ENCODE measurements around the gene ING3. TPM values are rescaled to one million over a fixed set of nuclear protein-coding genes. Genes with fewer than 3 reads are reported as not detected.

ING3 gene
- total and polyA plus RNA-seq, 2 of the 13 experiments (the other 11 are each of a cell fraction or from before 2014, with no cell fraction given): 6.9 to 12.8 TPM

- Histone ChIP-seq H3K9me3 (ENCODE audit: low read length) (no peaks in the 10 kb centered on the region), H3K4me2 (ENCODE audit: low read depth, low read length) (no peak overlapping the region), H3K4me3 (replicated peaks in 1 of 3; ENCODE audit: insufficient read depth in 1 of 3, low read depth in 2 of 3, low read length in 3 of 3) (no peak overlapping the region), H4K20me1 (ENCODE audit: insufficient read depth, low read length) (no peaks in the 10 kb centered on the region), H2AFZ (ENCODE audit: low read length) (no peak overlapping the region), H3K9ac (ENCODE audit: insufficient read depth, low read depth, low read length) (no peak overlapping the region), H3K4me1 (ENCODE audit: insufficient read depth, low read length) (no peaks in the 10 kb centered on the region), H3K36me3 (replicated peaks in 1 of 2; ENCODE audit: control insufficient read depth in 1 of 2, insufficient read depth in 2 of 2, low read length in 2 of 2) (no peaks in the 10 kb centered on the region), H3K79me2 (ENCODE audit: insufficient read depth, low read length) (no peaks in the 10 kb centered on the region), H3K27me3 (ENCODE audit: control insufficient read depth in 1 of 2, insufficient read depth in 2 of 2, low read length in 2 of 2) (no peaks in the 10 kb centered on the region), H3K27ac (ENCODE audit: extremely low read length, insufficient read depth, low read length) (no peak overlapping the region)
- in situ Hi-C loops (cut with HindIII; ENCODE audit: extremely low pct_ligation_motif_present, low pct_unique_long_range_greater_than_20kb) (no loop called here), intact Hi-C loops (cut with micrococcal nuclease; ENCODE audit: unreplicated experiment) (no loop called here)
- POLR2A ChIA-PET: no interaction called here
- 0% methylated on average over 2 of the region's 2 CpGs for WGBS (ENCODE audit: low lambda C conversion rate)
- CTCF ChIA-PET (ENCODE audit: low intra/inter-chr PET ratio, low total read pairs): no interaction called here
- TF ChIP-seq BHLHE40 (IDR thresholded peaks at IDR 0.05; ENCODE audit: low read length): no peak
- DNase-seq (ENCODE audit: low spot score) (no peak), ATAC-seq (no peak), FAIRE-seq (no peak)
- no TSS peak for BruUV-seq (replicated peaks)
Measured at GRCh38 chr7:120924837-120925236, 25.7 kb upstream of the ING3 start.

- 12% methylated on average over 5 of the region's 5 CpGs for WGBS (ENCODE audit: low lambda C conversion rate)
- no TSS peak for BruUV-seq (replicated peaks)
- Histone ChIP-seq H3K9ac (ENCODE audit: insufficient read depth, low read depth, low read length) (no peak overlapping the region), H3K4me1 (ENCODE audit: insufficient read depth, low read length) (no peaks in the 10 kb centered on the region), H3K4me3 (replicated peaks in 1 of 3; ENCODE audit: insufficient read depth in 1 of 3, low read depth in 2 of 3, low read length in 3 of 3) (no peak overlapping the region), H3K9me3 (ENCODE audit: low read length) (no peaks in the 10 kb centered on the region), H4K20me1 (ENCODE audit: insufficient read depth, low read length) (no peaks in the 10 kb centered on the region), H2AFZ (ENCODE audit: low read length) (no peak overlapping the region), H3K79me2 (ENCODE audit: insufficient read depth, low read length) (no peaks in the 10 kb centered on the region), H3K36me3 (replicated peaks in 1 of 2; ENCODE audit: control insufficient read depth in 1 of 2, insufficient read depth in 2 of 2, low read length in 2 of 2) (no peaks in the 10 kb centered on the region), H3K4me2 (ENCODE audit: low read depth, low read length) (no peak overlapping the region), H3K27me3 (ENCODE audit: control insufficient read depth in 1 of 2, insufficient read depth in 2 of 2, low read length in 2 of 2) (no peaks in the 10 kb centered on the region), H3K27ac (ENCODE audit: extremely low read length, insufficient read depth, low read length) (no peak overlapping the region)
- DNase-seq (ENCODE audit: low spot score) (no peak), FAIRE-seq (no peak), ATAC-seq (no peak)
- ChIA-PET CTCF (ENCODE audit: low intra/inter-chr PET ratio, low total read pairs) (no interaction called here), POLR2A (no interaction called here)
- TF ChIP-seq ZNF17 (CRISPR knock-in tag; IDR thresholded peaks at IDR 0.05) (no peak), ARNT2 (CRISPR knock-in tag; IDR thresholded peaks at IDR 0.05; ENCODE audit: low read depth) (no peak), ATF4 (CRISPR knock-in tag; IDR thresholded peaks at IDR 0.05) (no peak), TEAD2 (CRISPR knock-in tag; IDR thresholded peaks at IDR 0.05) (no peak), MTA3 (CRISPR knock-in tag; IDR thresholded peaks at IDR 0.05) (no peak), ZNF512 (CRISPR knock-in tag; IDR thresholded peaks at IDR 0.05) (no peak), TRIM24 (CRISPR knock-in tag; IDR thresholded peaks at IDR 0.05) (no peak), TSC22D2 (CRISPR knock-in tag; IDR thresholded peaks at IDR 0.05; ENCODE audit: borderline replicate concordance) (no peak), SRF (IDR thresholded peaks at IDR 0.05; ENCODE audit: low read depth, low read length) (no peak), MIXL1 (CRISPR knock-in tag; IDR thresholded peaks at IDR 0.05) (no peak), RNF2 (conservative IDR thresholded peaks at IDR 0.05; ENCODE audit: low read depth) (no peak)
- in situ Hi-C loops (cut with HindIII; ENCODE audit: extremely low pct_ligation_motif_present, low pct_unique_long_range_greater_than_20kb) (no loop called here), intact Hi-C loops (cut with micrococcal nuclease; ENCODE audit: unreplicated experiment) (no loop called here)
Measured at GRCh38 chr7:120925392-120925791, 25.2 kb upstream of the ING3 start.
